Dermis blood vessel endothelial cell (primary cell): ENCODE data around the gene OR2V2. TPM values are rescaled to one million over a fixed set of nuclear protein-coding genes. Genes with fewer than 3 reads are reported as not detected.

ENCODE experiments used
- DNase-seq: peaks from one replicate; pipeline ENCODE4 v3.0.0; 2010
- total RNA-seq: library from RNA; depleted of rRNA; stranded (reverse); fragments of >200 nt; gene quantifications from 2 replicates; pipeline ENCODE4 v1.2.3, GENCODE V29; 2014

Gene OR2V2
- total RNA-seq, 1 donor from 2014 or later = not detected

DNA sequence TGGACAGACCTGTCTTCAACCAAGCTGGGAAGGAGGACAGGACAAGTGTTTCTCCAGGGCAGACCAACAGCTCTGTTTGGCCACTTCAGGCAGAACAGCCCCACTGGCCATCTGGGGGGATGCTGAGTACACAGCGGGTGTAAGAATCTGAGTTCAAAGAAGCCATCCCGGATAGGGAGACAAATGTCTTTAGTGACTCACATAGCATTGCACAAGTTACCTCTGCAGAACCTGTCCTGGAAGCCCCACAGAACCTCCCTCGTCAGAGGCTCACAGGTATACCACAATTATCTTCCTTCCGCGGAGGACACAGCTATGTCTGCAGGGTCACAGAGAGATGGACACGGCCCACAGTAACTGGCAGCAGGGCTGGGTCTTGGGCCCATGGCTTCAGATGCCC, 2.0 kb downstream of the OR2V2 start:
- no peak for DNase-seq

DNA sequence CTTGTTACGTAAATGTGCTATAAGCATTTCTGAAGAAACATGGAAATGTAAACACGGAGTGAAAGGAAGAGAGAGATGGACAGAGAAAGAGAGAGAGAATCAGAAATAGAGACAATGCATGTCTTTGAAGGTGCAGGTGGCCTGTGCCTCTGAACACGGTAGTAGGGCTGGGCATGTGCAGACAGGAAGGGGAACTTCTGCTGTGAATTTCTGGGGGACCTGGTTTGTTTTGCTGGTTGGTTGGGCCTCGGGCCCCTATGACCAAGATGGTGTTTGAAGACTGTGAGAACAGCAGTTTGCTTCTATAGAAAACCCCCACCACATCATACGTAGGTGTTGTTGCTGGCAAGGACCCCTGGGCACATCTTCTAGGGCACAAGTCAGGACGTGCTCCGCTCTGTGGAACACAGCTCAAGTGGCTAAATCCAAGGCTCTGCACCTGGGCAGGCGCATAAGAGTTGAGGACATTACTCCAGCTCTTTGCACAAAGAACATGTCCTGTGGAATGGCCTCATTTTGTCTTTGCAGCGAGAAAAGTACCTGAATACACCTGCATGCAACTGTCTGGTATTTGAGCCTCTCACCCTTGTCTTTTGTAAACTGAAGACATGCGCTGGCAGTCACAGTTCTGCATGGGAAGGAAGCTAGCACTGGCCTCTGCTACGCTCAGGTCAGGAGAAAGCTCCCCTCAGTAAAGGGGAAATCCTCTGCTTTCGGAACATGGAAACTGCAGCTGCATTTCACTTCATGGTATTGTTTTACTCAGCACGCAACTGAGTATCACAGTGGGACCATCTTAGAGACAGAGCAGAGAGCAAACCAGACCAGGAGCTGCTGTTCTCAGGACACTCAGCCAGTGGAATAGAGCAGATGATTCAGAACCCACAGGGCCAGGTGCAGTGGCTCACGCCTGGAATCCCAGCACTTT, 2.7 kb downstream of the OR2V2 start:
- peak; percentile 43 for DNase-seq

- DNase-seq = no peak
Measured at GRCh38 chr5:181151146-181151545, 3.8 kb downstream of the OR2V2 start.

GRCh38 chr5:181152406-181152805, 5.0 kb downstream of the OR2V2 start:
- DNase-seq = peak; percentile 82

GRCh38 chr5:181153814-181154213, 6.4 kb downstream of the OR2V2 start:
- no peak for DNase-seq

GRCh38 chr5:181156758-181157157, 9.4 kb downstream of the OR2V2 start:
- no peak for DNase-seq

DNA sequence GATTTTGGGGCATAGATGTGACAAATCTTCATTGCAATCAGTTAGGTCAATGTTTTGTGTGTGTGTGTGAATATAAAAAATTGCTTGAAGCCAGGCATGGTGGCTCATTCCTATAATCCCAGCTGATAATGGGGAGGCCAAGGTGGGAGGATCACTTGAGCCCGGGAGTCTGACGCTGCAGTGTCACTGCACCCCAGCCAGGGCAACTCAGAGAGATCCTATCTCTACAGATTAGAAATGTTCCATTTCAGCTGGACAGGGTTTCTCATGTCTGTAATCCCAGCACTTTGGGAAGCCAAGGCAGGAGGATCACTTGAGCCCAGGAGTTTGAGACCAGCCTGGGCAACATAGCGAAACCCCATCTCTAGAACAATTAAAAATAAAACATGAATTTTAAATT, 11.5 kb downstream of the OR2V2 start:
- no peak for DNase-seq

DNA sequence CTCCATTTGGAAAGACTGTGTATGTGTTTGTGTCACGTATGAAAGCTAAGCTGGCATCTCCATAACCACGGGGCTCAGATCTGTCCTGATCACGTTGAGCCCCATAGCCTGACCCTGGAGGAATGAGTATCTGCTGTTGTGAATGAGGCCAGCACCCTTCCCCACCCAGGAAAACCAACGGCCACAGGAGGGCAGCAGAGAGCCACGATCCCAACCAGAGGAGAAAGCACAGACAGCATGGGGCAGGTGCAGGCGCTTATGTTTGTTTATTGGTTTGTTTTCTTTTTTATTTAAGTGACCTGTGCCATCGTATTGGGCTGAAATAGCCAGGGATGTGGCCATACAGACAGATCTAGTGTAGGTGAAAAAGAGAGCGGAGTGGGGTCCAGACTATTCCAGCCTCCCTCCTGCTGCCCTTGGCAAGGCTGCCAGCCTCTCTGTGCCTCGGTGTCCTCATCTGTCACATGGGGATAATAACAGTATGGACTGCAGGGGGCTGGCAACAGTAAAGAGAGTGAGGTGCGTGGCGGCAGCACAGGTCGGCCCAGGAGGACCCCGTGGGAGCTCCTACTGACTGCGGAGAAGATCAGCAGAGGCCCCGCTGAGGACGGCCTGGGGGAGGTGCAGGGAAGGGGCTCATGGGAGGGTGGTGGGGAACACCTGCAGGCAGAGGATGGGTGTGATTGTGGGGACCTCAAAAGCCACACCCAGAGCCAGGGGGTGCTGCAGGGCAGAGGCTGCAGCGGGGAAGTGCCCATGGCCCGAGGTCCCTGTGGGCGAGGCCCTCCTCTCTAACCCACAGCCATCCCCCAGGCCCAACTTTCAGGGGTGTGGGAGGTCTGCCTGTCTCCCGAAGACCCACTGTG, 12.1 kb downstream of the OR2V2 start:
- DNase-seq = peak; percentile 71

- peak; percentile 41 for DNase-seq
Measured at GRCh38 chr5:181160152-181160754, 12.9 kb downstream of the OR2V2 start.

DNA sequence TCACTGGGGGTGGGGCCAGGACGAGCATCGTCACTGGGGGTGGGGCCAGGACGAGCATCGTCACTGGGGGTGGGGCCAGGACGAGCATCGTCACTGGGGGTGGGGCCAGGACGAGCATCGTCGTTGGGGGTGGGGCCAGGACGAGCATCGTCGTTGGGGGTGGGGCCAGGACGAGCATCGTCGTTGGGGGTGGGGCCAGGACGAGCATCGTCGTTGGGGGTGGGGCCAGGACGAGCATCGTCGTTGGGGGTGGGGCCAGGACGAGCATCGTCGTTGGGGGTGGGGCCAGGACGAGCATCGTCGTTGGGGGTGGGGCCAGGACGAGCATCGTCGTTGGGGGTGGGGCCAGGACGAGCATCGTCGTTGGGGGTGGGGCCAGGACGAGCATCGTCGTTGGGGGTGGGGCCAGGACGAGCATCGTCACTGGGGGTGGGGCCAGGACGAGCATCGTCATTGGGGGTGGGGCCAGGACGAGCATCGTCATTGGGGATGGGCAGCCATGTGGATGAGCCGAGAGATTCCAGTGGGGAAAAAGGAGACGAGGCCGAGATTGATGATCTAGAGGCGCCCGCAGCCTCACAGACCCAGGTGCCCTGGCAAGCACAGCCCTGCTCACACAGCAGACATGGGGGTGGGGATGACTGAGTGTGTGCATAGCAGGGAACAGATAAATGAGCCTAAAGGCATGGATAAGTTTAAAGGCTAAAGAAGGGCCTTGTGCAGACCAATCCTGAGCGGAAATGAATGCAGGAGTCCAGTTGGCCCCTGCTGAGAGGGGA, 13.6 kb downstream of the OR2V2 start:
- DNase-seq = peak; percentile 67

DNA sequence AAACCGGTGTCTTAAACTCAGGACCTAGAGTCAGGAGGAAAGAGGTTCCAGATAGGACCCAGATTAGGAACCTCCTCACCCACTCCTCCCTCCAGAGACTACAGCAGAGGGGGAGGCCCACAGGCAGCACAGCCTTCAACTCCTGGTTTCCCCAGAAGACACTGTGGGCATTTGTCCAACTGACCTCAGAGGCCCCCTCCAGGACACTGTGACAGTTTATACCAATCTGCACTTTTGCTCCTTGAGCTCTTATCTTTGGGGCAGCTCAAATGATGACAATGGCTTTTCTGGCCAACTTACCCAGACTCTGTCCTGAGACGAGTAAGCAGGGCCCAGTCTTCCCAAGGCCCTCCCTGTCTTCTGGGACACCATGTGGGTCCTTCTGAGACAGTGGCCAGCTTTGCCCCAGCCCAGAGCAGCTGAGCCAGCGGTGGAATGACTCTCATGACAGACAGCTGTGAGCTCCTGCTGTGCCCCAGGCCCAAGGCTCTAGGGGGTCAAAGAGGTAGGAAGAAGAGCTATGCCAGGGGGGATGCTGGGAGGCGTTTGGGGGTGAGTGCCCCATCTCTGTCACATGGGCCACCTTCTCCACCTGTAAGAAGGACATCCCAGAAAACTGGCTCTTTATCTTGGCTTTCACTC, 14.3 kb downstream of the OR2V2 start:
- DNase-seq = no peak

DNA sequence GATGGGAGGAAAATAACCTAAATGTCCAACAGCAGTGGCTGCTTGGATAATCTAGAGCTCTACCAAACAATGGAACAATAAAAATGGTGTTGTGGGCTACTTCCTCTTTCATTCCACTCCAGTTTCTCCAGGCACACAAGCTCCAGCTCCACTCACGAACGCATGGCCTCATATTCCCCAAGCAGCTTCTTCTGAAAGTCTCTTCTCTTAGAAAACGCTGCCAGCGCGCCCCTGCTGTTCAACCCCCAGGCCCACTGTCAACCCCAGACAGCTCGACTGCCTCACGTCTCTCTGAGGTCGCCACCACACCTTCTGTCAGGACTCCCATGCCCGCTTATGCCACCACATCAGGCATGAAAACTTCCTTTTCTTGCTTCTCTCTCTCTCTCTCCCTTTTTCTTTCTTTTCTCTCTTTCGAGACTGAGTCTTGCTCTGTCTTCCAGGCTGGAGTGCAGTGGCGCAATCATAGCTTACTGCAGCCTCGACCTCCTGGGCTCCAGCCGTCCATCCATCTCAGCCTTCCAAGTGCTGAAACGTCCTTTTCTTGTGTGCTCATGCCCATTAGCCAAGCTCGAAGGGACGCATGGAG, 16.2 kb downstream of the OR2V2 start:
- no peak for DNase-seq

DNA sequence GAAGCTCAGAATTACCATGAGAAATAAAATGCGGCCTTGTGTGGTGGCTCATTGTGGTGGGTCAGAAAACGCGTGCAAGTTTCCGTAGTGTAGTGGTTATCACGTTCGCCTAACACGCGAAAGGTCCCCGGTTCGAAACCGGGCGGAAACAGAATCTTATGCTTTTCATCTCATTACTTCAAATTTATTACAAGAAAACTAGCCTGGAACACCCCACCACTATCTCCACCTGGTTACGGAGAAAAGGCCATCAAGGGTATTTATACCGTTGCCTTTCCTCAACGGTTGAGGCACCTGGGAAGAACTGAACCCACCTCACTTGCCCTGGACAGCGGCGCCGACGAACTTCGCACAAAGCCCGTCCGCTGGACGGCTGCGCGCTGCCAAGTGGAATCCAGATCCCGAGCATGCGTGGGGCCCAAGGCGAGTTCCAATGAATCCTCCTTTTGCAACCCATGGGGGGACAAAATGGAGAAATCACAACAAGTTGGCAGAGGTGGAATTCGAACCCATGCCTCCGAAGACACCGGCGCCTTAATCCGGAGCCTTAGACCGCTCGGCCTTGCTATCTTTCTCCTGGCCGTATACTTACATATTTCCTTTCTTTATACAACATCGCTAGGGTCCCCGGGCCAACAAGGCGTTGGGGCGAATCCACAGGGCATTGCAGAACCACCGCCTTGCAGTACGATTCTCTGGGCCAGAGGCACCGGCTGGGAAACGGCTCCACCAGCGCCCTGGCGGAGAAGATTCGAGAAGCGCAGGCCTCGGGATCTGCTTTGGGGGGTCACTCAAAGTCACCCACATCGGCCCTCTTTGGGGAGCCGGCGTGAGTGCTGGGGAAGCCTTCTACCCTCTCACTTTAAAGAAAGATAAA, 16.9 kb downstream of the OR2V2 start:
- no peak for DNase-seq

- no peak for DNase-seq
Measured at GRCh38 chr5:181166812-181167733, 19.7 kb downstream of the OR2V2 start.

- DNase-seq = peak; percentile 51
Measured at GRCh38 chr5:181167814-181168488, 20.6 kb downstream of the OR2V2 start.

GRCh38 chr5:181168595-181169118, 21.3 kb downstream of the OR2V2 start:
- DNase-seq = no peak

GRCh38 chr5:181169459-181170236, 22.3 kb downstream of the OR2V2 start:
- DNase-seq = peak; percentile 76
